SK-N-SH (cell line): Measurements from ENCODE around the gene MARK4. TPM values are rescaled to one million over a fixed set of nuclear protein-coding genes. Genes with fewer than 3 reads are reported as not detected.

ENCODE experiments used
- CTCF ChIA-PET: fragments of 300-600, 350-600 bp; formaldehyde crosslinking; extraction: SDS; loops from one replicate; lab custom pipeline; 2021; lab: Yijun Ruan, JAX
- POLR2A ChIA-PET: fragments of 350-600 bp; sonication (Branson Sonifier 250); formaldehyde crosslinking; extraction: SDS; loops from one replicate; lab custom pipeline; 2020; ENCODE audit warnings: antibody characterized with exemption, inconsistent platforms; lab: Yijun Ruan, JAX
- DNase-seq: peaks from one replicate; pipeline ENCODE4 v3.0.0; 2012
- H2AFZ ChIP-seq: fragments of 200-600 bp; sonication (generic); 2 replicates; pipeline ENCODE4 v1.8.1; 2016; ENCODE audit warnings: antibody characterized with exemption, mild to moderate bottlenecking, low read depth
- H3F3A ChIP-seq: fragments of 200-600 bp; sonication (generic); replicated peaks from 2 replicates; pipeline ENCODE3; 2016; ENCODE audit warnings: antibody characterized with exemption, mild to moderate bottlenecking; ENCODE audit not compliant: insufficient read depth
- H3K27ac ChIP-seq, 2 experiments: fragments of 200-500 bp in 1 of 2; fragments of 200-600 bp in 1 of 2; sonication (Bioruptor generic) in 1 of 2; sonication (generic), shearing (Covaris generic) in 1 of 2; 2 replicates each; pipeline versions ENCODE4 v1.5.1 to v1.6.1; 2014 to 2016; ENCODE audit warnings: low read depth in 2 of 2, inconsistent platforms in 1 of 2, low read length in 1 of 2, mild to moderate bottlenecking in 1 of 2, mixed read lengths in 1 of 2
- H3K27me3 ChIP-seq: fragments of 200-600 bp; sonication (generic), shearing (Covaris generic); 2 replicates; pipeline ENCODE4 v1.6.1; 2016; ENCODE audit warnings: mixed run types; ENCODE audit not compliant: insufficient read depth
- H3K36me3 ChIP-seq, 2 experiments: fragments of 200-500 bp in 1 of 2; fragments of 200-600 bp in 1 of 2; sonication (Bioruptor generic) in 1 of 2; sonication (generic) in 1 of 2; replicated peaks in 1 of 2; 2 replicates each; pipeline versions ENCODE3 to v1.5.1; 2014 to 2016; ENCODE audit warnings: low read length in 1 of 2, mild to moderate bottlenecking in 1 of 2; ENCODE audit not compliant: insufficient read depth in 2 of 2, control insufficient read depth in 1 of 2
- H3K4me1 ChIP-seq, 2 experiments: fragments of 200-500 bp in 1 of 2; fragments of 200-600 bp in 1 of 2; sonication (Bioruptor generic) in 1 of 2; sonication (generic), shearing (Covaris generic) in 1 of 2; 2 replicates each; pipeline versions ENCODE4 v1.5.1 to v1.6.1; 2014 to 2016; ENCODE audit warnings: low read depth in 1 of 2, low read length in 1 of 2, mixed run types in 1 of 2; ENCODE audit not compliant: insufficient read depth in 2 of 2, control insufficient read depth in 1 of 2
- H3K4me2 ChIP-seq: fragments of 200-600 bp; sonication (generic), shearing (Covaris generic); 2 replicates; pipeline ENCODE4 v1.6.1; 2017; ENCODE audit warnings: mixed run types
- H3K4me3 ChIP-seq, 2 experiments: fragments of 200-500 bp in 1 of 2; fragments of 200-600 bp in 1 of 2; sonication (Bioruptor generic) in 1 of 2; sonication (generic), shearing (Covaris generic) in 1 of 2; 2 replicates each; pipeline versions ENCODE4 v1.5.1 to v1.8.1; 2014 to 2016; ENCODE audit warnings: low read depth in 2 of 2, inconsistent platforms in 1 of 2, low read length in 1 of 2, mild to moderate bottlenecking in 1 of 2, mixed read lengths in 1 of 2, moderate library complexity in 1 of 2
- H3K79me2 ChIP-seq: fragments of 200-600 bp; sonication (generic); 2 replicates; pipeline ENCODE4 v1.8.1; 2017; ENCODE audit warnings: mild to moderate bottlenecking; ENCODE audit not compliant: insufficient read depth
- H3K9ac ChIP-seq: fragments of 200-600 bp; sonication (generic); 2 replicates; pipeline ENCODE4 v1.6.1; 2017; ENCODE audit warnings: mixed run types
- H3K9me2 ChIP-seq: fragments of 200-600 bp; sonication (generic); 2 replicates; pipeline ENCODE4 v1.6.1; 2017; ENCODE audit warnings: mixed run types
- H3K9me3 ChIP-seq: fragments of 200-600 bp; sonication (generic); 2 replicates; pipeline ENCODE4 v1.6.1; 2017; ENCODE audit warnings: mixed run types, mild to moderate bottlenecking, moderate library complexity
- H4K20me1 ChIP-seq: fragments of 200-600 bp; sonication (generic); 2 replicates; pipeline ENCODE4 v1.6.1; 2017; ENCODE audit warnings: mild to moderate bottlenecking, mixed run types; ENCODE audit not compliant: insufficient read depth
- CHD2 ChIP-seq: fragments of 150-350 bp; IDR thresholded peaks from 2 replicates; pipeline ENCODE4 v1.6.1; 2018; ENCODE audit warnings: low read length; ENCODE audit not compliant: partially characterized antibody
- ELF1 ChIP-seq: IDR thresholded peaks from 2 replicates; pipeline ENCODE4 v1.4.0; 2012
- EP300 ChIP-seq, 2 experiments: IDR thresholded peaks; 2 replicates each; pipeline versions ENCODE4 v1.4.0 to v1.6.1; 2012; ENCODE audit warnings: borderline replicate concordance in 1 of 2, low read depth in 1 of 2, low read length in 1 of 2
- FOXM1 ChIP-seq: IDR thresholded peaks from 2 replicates; pipeline ENCODE4 v1.4.0; 2012; ENCODE audit warnings: low read depth, mild to moderate bottlenecking
- JUND ChIP-seq: IDR thresholded peaks from 2 replicates; pipeline ENCODE4 v1.4.0; 2012
- MEF2A ChIP-seq: IDR thresholded peaks from 2 replicates; pipeline ENCODE4 v1.4.0; 2012; ENCODE audit warnings: low read depth, borderline replicate concordance
- MXI1 ChIP-seq: IDR thresholded peaks from 2 replicates; pipeline ENCODE4 v1.6.1; 2012; ENCODE audit warnings: mild to moderate bottlenecking, low read depth, low read length, improper control_type of control experiment
- NRF1 ChIP-seq: IDR thresholded peaks from 2 replicates; pipeline ENCODE4 v1.6.1; 2012; ENCODE audit warnings: low read depth, mild to moderate bottlenecking, low read length
- RAD21 ChIP-seq: IDR thresholded peaks from 2 replicates; pipeline ENCODE4 v1.6.1; 2012; ENCODE audit warnings: mild to moderate bottlenecking, low read length
- RCOR1 ChIP-seq: fragments of 150-350 bp; IDR thresholded peaks from 2 replicates; pipeline ENCODE4 v1.6.1; 2017; ENCODE audit warnings: antibody characterized with exemption, low read length
- RXRA ChIP-seq: IDR thresholded peaks from 2 replicates; pipeline ENCODE4 v1.4.0; 2012; ENCODE audit warnings: low read depth, mild to moderate bottlenecking, borderline replicate concordance
- SIN3A ChIP-seq: IDR thresholded peaks from 2 replicates; pipeline ENCODE4 v1.6.1; 2012; ENCODE audit warnings: low read depth, mild to moderate bottlenecking, low read length, moderate library complexity, borderline replicate concordance
- TAF1 ChIP-seq: IDR thresholded peaks from 2 replicates; pipeline ENCODE4 v1.6.1; 2012; ENCODE audit warnings: low read depth, mild to moderate bottlenecking, low read length, moderate library complexity, borderline replicate concordance
- TCF12 ChIP-seq: IDR thresholded peaks from 2 replicates; pipeline ENCODE4 v1.4.0; 2012
- TEAD4 ChIP-seq: IDR thresholded peaks from 2 replicates; pipeline ENCODE4 v1.4.0; 2012; ENCODE audit warnings: mild to moderate bottlenecking, borderline replicate concordance; ENCODE audit not compliant: insufficient read depth
- WGBS: methylation state at CpG from one replicate; pipeline ENCODE4 v1.1.6; 2017; ENCODE audit warnings: low lambda C conversion rate; 5-methylcytosine and 5-hydroxymethylcytosine counted together
- polyA plus RNA-seq, 3 experiments: library from polyadenylated mRNA; depleted of rRNA; stranded (reverse); fragments of >200 nt; gene quantifications; 2 replicates each; pipeline ENCODE4 v1.2.3, GENCODE V29; 2012
- TF ChIP-seq, protein P1 (sequence below): IDR thresholded peaks from 2 replicates; pipeline ENCODE4; 2012
- TF ChIP-seq, protein P2 (sequence below): fragments of 150-350 bp; IDR thresholded peaks from 2 replicates; pipeline ENCODE4 v1.6.1; 2016; ENCODE audit warnings: mild to moderate bottlenecking, low read depth, low read length
- TF ChIP-seq, protein P3 (sequence below): fragments of 200-600 bp; sonication (generic); IDR thresholded peaks from 2 replicates; pipeline ENCODE4 v1.6.1; 2017; ENCODE audit warnings: antibody characterized with exemption, mild to moderate bottlenecking, moderate library complexity

The MARK4 gene
- polyA plus RNA-seq, 1 of the 3 experiments (the other 2 are of a cell fraction), result 16.3 TPM

DNA sequence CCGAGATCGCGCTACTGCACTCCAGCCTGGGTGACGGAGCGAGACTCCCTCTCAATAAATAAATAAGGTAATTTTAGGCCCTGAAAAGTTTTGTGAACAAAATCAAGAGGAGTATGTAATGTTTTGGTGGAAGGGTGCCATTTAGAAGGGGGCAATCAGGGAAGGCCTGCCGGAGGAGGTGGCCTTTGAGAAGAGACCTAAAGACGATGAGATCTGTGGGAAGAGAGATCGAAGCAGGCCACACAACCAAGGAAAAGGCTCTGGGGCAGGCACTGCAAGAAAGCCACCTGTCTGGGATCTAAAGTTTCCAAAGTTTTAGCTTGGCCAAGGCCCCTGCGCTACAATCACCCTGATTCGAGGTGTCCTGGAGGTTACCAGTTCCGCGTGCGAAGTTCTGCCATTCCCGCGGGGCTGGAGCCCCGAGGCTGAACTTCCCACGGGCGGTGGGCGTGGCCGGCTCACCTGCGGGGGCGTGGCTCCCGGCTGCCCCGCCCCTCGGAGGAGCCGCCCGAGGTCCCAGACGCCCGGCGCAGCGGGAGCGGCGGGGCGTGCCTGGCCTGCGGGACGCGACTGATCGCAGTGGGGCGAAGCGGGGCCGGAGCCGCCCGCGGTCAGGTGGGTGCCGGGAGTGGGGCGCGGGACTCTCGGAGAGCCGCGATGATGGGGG lies 89.3 kb downstream of the MARK4 start, which contains the start of gene KLC3:
Gene KLC3, plus strand, starts transcription at position 519 of the 667 bp plus-strand sequence. CDS start 4,792 bp downstream, outside the sequence.
- Histone ChIP-seq H3K9me3 (no peaks in the 10 kb centered on the region), H3K4me1 (peaks cover 0 to 2% of the 10 kb centered on the region in 2 experiments; a peak in 1 of 4 replicates), H3F3A (peaks cover 21% of the 10 kb centered on the region), H3K79me2 (no peaks in the 10 kb centered on the region), H3K4me3 (peak within 1 kb of the TSS; percentile 40 to 49; a peak in 3 of 4 replicates), H3K27ac (no peak within 1 kb of the TSS), H3K27me3 (no peaks in the 10 kb centered on the region; the same call in 1 of the 2 replicates), H3K4me2 (peak within 1 kb of the TSS; percentile 52), H3K9ac (no peak within 1 kb of the TSS), H3K9me2 (no peaks in the 10 kb centered on the region), H2AFZ (no peak within 1 kb of the TSS), H3K36me3 (no peaks in the 10 kb centered on the region), H4K20me1 (no peaks in the 10 kb centered on the region)
- peak; percentile 70 for DNase-seq
- WGBS, result 18% methylated on average over 26 of the region's 50 CpGs
- TF ChIP-seq SIN3A (no peak), RXRA (no peak), NRF1 (no peak), ELF1 (no peak), TAF1 (no peak)
- TF ChIP-seq, protein P1, sequence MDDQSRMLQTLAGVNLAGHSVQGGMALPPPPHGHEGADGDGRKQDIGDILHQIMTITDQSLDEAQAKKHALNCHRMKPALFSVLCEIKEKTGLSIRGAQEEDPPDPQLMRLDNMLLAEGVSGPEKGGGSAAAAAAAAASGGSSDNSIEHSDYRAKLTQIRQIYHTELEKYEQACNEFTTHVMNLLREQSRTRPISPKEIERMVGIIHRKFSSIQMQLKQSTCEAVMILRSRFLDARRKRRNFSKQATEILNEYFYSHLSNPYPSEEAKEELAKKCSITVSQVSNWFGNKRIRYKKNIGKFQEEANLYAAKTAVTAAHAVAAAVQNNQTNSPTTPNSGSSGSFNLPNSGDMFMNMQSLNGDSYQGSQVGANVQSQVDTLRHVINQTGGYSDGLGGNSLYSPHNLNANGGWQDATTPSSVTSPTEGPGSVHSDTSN, result no peak
- TF ChIP-seq, protein P2, sequence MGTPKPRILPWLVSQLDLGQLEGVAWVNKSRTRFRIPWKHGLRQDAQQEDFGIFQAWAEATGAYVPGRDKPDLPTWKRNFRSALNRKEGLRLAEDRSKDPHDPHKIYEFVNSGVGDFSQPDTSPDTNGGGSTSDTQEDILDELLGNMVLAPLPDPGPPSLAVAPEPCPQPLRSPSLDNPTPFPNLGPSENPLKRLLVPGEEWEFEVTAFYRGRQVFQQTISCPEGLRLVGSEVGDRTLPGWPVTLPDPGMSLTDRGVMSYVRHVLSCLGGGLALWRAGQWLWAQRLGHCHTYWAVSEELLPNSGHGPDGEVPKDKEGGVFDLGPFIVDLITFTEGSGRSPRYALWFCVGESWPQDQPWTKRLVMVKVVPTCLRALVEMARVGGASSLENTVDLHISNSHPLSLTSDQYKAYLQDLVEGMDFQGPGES, result no peak
- ChIA-PET POLR2A (no interaction called here), CTCF (interaction anchor here (2.5 to 3.4 kb wide), 2 partner anchors 31 to 177 kb away, joined by 13 read pairs; partner anchors contain the start of gene ERCC2)

DNA sequence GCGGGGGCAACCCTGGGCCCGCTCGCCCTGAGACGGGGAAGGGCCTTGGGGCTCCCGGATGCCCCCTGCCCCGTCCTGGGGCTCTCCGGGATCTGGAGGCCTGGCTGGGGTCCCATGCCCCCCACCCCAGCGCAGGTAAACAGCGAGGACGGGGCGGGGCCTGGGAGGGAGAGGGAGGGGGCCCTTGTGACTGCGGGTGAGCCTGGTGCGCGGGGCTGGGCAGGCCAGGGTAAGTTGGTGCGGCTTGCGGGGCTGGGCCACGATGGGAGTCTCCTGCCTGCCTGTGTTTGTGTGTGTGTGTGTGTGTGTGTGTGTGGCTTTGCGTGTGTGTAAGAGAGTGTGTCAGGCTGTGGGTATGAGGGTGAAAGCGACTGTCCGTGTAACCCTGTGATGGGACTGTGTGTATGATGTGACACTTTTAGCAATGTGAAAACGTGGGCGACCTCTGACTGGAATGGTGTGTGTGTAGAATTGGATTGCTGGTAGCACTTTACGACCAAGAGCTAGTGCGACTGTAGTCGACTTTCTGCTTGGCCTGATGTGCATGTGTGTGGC lies 89.9 kb downstream of the MARK4 start:
- WGBS, result 21% methylated on average over 25 of the region's 25 CpGs
- Histone ChIP-seq H3K4me1 (peaks cover 0 to 2% of the 10 kb centered on the region in 2 experiments; a peak in 1 of 4 replicates), H3K27ac (no peak overlapping the region), H3K4me2 (peak overlapping the region; percentile 52), H3K79me2 (no peaks in the 10 kb centered on the region), H3K27me3 (no peaks in the 10 kb centered on the region; the same call in 1 of the 2 replicates), H2AFZ (no peak overlapping the region), H3K9ac (no peak overlapping the region), H3K4me3 (peak overlapping the region; percentile 40 to 49; a peak in 3 of 4 replicates), H4K20me1 (no peaks in the 10 kb centered on the region), H3K36me3 (no peaks in the 10 kb centered on the region), H3K9me3 (no peaks in the 10 kb centered on the region), H3K9me2 (no peaks in the 10 kb centered on the region), H3F3A (peaks cover 21% of the 10 kb centered on the region)
- ChIA-PET CTCF (interaction anchor here (0.8 to 1.5 kb wide), 2 partner anchors 15 to 162 kb away, joined by 3 to 4 read pairs; partner anchors contain the start of genes BLOC1S3 and TRAPPC6A), POLR2A (no interaction called here)
- no peak for DNase-seq
- TF ChIP-seq TCF12 (no peak), EP300 (IDR thresholded peaks at IDR 0.05; ENCODE audit: borderline replicate concordance in 1 of 2, low read depth in 1 of 2, low read length in 1 of 2) (no peak), RAD21 (no peak), TEAD4 (no peak), FOXM1 (no peak), ELF1 (no peak), CHD2 (no peak), SIN3A (no peak), MXI1 (no peak), RCOR1 (no peak), JUND (no peak), MEF2A (no peak)
- TF ChIP-seq, protein P2, result no peak
- TF ChIP-seq, protein P3, sequence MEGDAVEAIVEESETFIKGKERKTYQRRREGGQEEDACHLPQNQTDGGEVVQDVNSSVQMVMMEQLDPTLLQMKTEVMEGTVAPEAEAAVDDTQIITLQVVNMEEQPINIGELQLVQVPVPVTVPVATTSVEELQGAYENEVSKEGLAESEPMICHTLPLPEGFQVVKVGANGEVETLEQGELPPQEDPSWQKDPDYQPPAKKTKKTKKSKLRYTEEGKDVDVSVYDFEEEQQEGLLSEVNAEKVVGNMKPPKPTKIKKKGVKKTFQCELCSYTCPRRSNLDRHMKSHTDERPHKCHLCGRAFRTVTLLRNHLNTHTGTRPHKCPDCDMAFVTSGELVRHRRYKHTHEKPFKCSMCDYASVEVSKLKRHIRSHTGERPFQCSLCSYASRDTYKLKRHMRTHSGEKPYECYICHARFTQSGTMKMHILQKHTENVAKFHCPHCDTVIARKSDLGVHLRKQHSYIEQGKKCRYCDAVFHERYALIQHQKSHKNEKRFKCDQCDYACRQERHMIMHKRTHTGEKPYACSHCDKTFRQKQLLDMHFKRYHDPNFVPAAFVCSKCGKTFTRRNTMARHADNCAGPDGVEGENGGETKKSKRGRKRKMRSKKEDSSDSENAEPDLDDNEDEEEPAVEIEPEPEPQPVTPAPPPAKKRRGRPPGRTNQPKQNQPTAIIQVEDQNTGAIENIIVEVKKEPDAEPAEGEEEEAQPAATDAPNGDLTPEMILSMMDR, result no peak
